ENCODE results near the gene SLC38A9. TPM values are rescaled to one million over a fixed set of nuclear protein-coding genes. Genes with fewer than 3 reads are reported as not detected.
A peak's percentile ranks its signal among the peaks of the same experiment; 100 is the strongest.

The SLC38A9 gene
- total and polyA plus RNA-seq, 2 donors (not counting 1 experiment from before 2014, with no cell fraction given): 23.4 to 36.3 TPM

DNA sequence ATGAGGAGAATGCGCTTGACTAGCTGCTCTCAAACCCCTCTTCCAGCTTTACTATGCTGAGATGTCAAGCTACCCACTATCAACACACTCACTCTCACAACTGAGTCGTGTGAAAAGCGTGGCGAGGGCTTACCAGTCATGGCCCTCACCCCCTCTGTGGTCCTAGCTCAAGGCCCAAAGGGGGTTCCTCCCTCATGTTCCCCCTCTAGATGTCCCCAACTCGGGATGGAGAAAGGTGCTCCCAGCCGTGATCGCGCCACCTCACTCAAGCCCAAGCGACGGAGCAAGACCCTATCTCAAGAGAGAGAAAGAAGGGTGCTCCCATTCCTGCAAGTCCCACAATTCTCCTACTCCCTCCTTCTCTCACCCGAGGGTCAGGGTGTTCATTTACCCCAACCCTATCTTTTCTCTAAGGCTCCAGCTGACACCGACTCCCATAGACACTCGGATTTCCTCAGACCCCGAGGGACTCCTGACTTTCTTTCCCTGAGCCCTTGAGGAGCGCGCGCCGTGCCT lies 559 bp downstream of the SLC38A9 start:
- Histone ChIP-seq H2AFZ (ENCODE audit: insufficient read depth, low read depth, low read length, poor library complexity, severe bottlenecking) (peak overlapping the region; percentile 99), H3K4me3 (ENCODE audit: control extremely low read depth in 1 of 5, extremely low read depth in 1 of 5, insufficient read depth in 1 of 5, low read depth in 2 of 5, low read length in 4 of 5) (peak overlapping the region; percentile 80 to 96 (median 94)), H4K20me1 (ENCODE audit: control insufficient read depth, insufficient read depth, low read length, poor library complexity, severe bottlenecking) (no peaks in the 10 kb centered on the region), H3K36me3 (replicated peaks in 1 of 2; ENCODE audit: control extremely low read depth in 1 of 2, control insufficient read depth in 1 of 2, extremely low read depth in 1 of 2, insufficient read depth in 2 of 2, low read length in 1 of 2) (peaks cover 0 to 6% of the 10 kb centered on the region in 2 experiments), H3K4me1 (ENCODE audit: control insufficient read depth in 2 of 2, insufficient read depth in 2 of 2, low read length in 2 of 2) (peaks cover 11 to 19% of the 10 kb centered on the region in 2 donors), H3K9ac (ENCODE audit: low read length) (peak overlapping the region; percentile 91), H3K9me3 (ENCODE audit: control extremely low read depth in 1 of 3, control insufficient read depth in 2 of 3, insufficient read depth in 1 of 3, low read length in 2 of 3) (no peaks in the 10 kb centered on the region), H3K4me2 (replicated peaks; ENCODE audit: low read depth, low read length, poor library complexity, severe bottlenecking) (peak overlapping the region; percentile 87), H3K27ac (ENCODE audit: low read length in 2 of 2) (peak overlapping the region; percentile 49 to 74), H3K27me3 (replicated peaks in 1 of 4; ENCODE audit: control extremely low read depth in 1 of 4, control insufficient read depth in 3 of 4, insufficient read depth in 4 of 4, low read length in 3 of 4) (no peaks in the 10 kb centered on the region), H3K79me2 (ENCODE audit: control insufficient read depth, insufficient read depth, low read length) (peaks cover 42% of the 10 kb centered on the region)
- peak overlapping the region; percentile 100 for H3K4me3 Mint-ChIP-seq
- no peaks in the 10 kb centered on the region for H3K27me3 Mint-ChIP-seq
- H3K9me3 Mint-ChIP-seq (ENCODE audit: insufficient read depth): no peaks in the 10 kb centered on the region
- TF ChIP-seq EZH2 (IDR thresholded peaks at IDR 0.05; ENCODE audit: borderline replicate concordance, insufficient read depth, low read depth, low read length, poor library complexity, severe bottlenecking) (no peak), CTCF (IDR thresholded peaks at IDR 0.05) (no peak)
- H3K27ac Mint-ChIP-seq: peak overlapping the region; percentile 93
- CTCF ChIA-PET: interaction anchor here (0.7 kb wide), 1 partner anchor 1575 kb away, joined by 3 read pairs; no protein-coding TSS in a partner anchor
- ATAC-seq (ENCODE audit: low read depth) (no peak), DNase-seq (peak; percentile 32)
- intact Hi-C loops (cut with micrococcal nuclease): loop anchor here (1.0 to 10.0 kb wide), 5 partner anchors 177 to 1461 kb away; partner anchors contain the start of genes ARL15, CDC20B, DHX29 and GPBP1
- H3K4me1 Mint-ChIP-seq: peaks cover 19% of the 10 kb centered on the region
- POLR2A ChIA-PET: interaction anchor here (0.9 kb wide), 1 partner anchor 404 kb away, joined by 3 read pairs; the partner anchor contains the start of genes DHX29 and MTREX
- WGBS (ENCODE audit: insufficient coverage): 11% methylated on average over 17 of the region's 18 CpGs

DNA sequence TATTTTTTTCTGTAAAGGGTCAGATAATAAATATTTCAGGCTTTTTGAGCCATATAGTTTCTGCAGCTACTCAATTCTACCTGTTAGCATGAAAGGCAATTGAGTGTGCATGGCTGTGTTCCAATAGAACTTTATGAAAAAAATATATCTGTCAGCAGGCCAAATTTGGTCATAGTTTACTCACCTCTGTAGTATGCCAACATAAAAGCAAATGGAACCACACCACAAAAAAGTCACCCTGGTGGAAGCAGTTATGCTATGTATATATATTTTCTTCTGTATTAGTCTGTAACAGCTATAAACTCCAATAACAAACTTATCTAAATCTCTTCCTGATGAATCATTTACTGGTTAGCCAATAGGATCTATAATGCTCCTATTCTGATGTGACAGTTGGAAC lies 3.4 kb downstream of the SLC38A9 start:
- no peaks in the 10 kb centered on the region for H3K27me3 Mint-ChIP-seq
- no peak overlapping the region for H3K4me3 Mint-ChIP-seq
- intact Hi-C loops (cut with micrococcal nuclease): no loop called here
- ChIA-PET CTCF (interaction anchor here (2.0 kb wide), 1 partner anchor 17 kb away, joined by 6 read pairs; no protein-coding TSS in a partner anchor), POLR2A (no interaction called here)
- Histone ChIP-seq H3K27ac (ENCODE audit: low read length in 2 of 2) (no peak overlapping the region), H3K36me3 (replicated peaks in 1 of 2; ENCODE audit: control extremely low read depth in 1 of 2, control insufficient read depth in 1 of 2, extremely low read depth in 1 of 2, insufficient read depth in 2 of 2, low read length in 1 of 2) (peaks cover 0 to 6% of the 10 kb centered on the region in 2 experiments), H4K20me1 (ENCODE audit: control insufficient read depth, insufficient read depth, low read length, poor library complexity, severe bottlenecking) (no peaks in the 10 kb centered on the region), H3K9me3 (ENCODE audit: control extremely low read depth in 1 of 3, control insufficient read depth in 2 of 3, insufficient read depth in 1 of 3, low read length in 2 of 3) (no peaks in the 10 kb centered on the region), H3K79me2 (ENCODE audit: control insufficient read depth, insufficient read depth, low read length) (peaks cover 47% of the 10 kb centered on the region), H3K4me3 (ENCODE audit: control extremely low read depth in 1 of 5, extremely low read depth in 1 of 5, insufficient read depth in 1 of 5, low read depth in 2 of 5, low read length in 4 of 5) (no peak overlapping the region), H2AFZ (ENCODE audit: insufficient read depth, low read depth, low read length, poor library complexity, severe bottlenecking) (no peak overlapping the region), H3K27me3 (replicated peaks in 1 of 4; ENCODE audit: control extremely low read depth in 1 of 4, control insufficient read depth in 3 of 4, insufficient read depth in 4 of 4, low read length in 3 of 4) (no peaks in the 10 kb centered on the region), H3K9ac (ENCODE audit: low read length) (no peak overlapping the region), H3K4me2 (replicated peaks; ENCODE audit: low read depth, low read length, poor library complexity, severe bottlenecking) (no peak overlapping the region), H3K4me1 (ENCODE audit: control insufficient read depth in 2 of 2, insufficient read depth in 2 of 2, low read length in 2 of 2) (peaks cover 11 to 19% of the 10 kb centered on the region in 2 donors)
- TF ChIP-seq CTCF (IDR thresholded peaks at IDR 0.05): no peak
- TF ChIP-seq EZH2 (IDR thresholded peaks at IDR 0.05; ENCODE audit: borderline replicate concordance, insufficient read depth, low read depth, low read length, poor library complexity, severe bottlenecking): no peak
- no peak for DNase-seq
- no peak for ATAC-seq (ENCODE audit: low read depth)
- H3K27ac Mint-ChIP-seq: no peak overlapping the region
- H3K9me3 Mint-ChIP-seq (ENCODE audit: insufficient read depth): no peaks in the 10 kb centered on the region
- H3K4me1 Mint-ChIP-seq: peaks cover 19% of the 10 kb centered on the region

Measured in B cell (primary cell).